ENCODE data around the gene GBGT1.
A peak's percentile ranks its signal among the peaks of the same experiment; 100 is the strongest.

Gene GBGT1

DNA sequence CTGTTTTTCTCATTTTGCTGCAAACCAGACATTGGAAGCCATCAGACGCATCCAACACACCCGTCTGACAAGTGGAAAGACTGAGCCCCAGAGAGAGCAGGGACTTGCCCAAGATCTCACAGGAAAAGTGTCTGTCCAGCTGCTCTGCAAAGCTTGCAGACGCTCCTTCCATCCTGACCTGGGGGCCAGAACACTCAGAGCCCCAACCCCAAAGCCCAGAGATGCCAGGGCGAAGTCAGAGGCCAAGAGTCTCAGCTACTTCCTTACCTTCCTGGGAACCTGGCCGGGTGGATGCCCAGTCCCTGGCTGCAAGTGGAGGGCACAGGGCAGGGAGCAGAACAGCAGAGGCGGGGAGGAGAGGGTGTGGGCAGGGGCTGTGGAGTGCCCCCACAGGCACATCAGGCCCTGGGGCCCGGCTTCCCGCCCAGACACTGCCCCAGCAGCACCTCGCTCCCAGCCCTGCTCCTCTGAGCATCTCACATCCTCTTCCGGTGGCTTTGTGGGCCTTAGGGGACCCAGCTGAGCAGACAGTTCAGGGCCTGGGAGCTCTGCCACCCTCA lies 32.9 kb downstream of the GBGT1 start:
- ChIA-PET CTCF (interaction anchor here (14.0 kb wide), 1 partner anchor 15 kb away, joined by 257 read pairs; no protein-coding TSS in a partner anchor), POLR2A (interaction anchor here (0.8 kb wide), 1 partner anchor 14 kb away, joined by 3 read pairs; no protein-coding TSS in a partner anchor)
- peak; percentile 76 for DNase-seq (ENCODE audit: extremely low spot score)
- no peak for TF ChIP-seq CTCF (IDR thresholded peaks at IDR 0.05; ENCODE audit: control extremely low read depth, extremely low read depth, low read depth, missing control alignments)

GRCh38 chr9:133129001-133129795 lies 34.5 kb downstream of the GBGT1 start:
- POLR2A ChIA-PET = interaction anchor here (0.6 kb wide), 1 partner anchor 13 kb away, joined by 3 read pairs; no protein-coding TSS in a partner anchor
- TF ChIP-seq CTCF (IDR thresholded peaks at IDR 0.05; ENCODE audit: control extremely low read depth, extremely low read depth, low read depth, missing control alignments) = no peak

DNA sequence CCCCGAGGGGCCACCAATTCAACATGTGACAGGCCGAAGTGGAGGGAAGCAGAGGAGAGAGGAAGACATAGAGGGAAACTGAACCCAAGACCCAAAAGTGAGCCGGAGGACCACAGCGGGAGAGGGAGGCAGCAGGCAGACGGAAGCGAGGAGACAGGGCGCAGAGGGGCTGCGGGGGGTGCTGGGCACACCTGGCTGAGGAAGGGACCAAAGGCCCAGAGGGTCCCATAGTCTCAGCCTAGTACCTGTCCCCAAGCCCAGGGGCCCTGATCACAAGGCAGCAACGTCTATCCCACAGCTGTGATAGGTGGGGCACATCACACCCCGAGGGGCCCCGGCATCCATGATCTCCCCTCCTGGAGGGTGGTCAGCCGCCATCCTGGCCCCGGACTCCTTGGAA lies 35.6 kb downstream of the GBGT1 start:
- no peak for DNase-seq (ENCODE audit: extremely low spot score)
- no peak for TF ChIP-seq CTCF (IDR thresholded peaks at IDR 0.05; ENCODE audit: control extremely low read depth, extremely low read depth, low read depth, missing control alignments)
- CTCF ChIA-PET = interaction anchor here (0.7 to 14.0 kb wide), 2 partner anchors 9 to 18 kb away, joined by 3 to 257 read pairs; no protein-coding TSS in a partner anchor
- POLR2A ChIA-PET = no interaction called here

More at GRCh38 chr9:133129001-133129795, 34.5 kb downstream of the GBGT1 start:
- CTCF ChIA-PET = interaction anchor here (14.0 kb wide), 1 partner anchor 17 kb away, joined by 257 read pairs; no protein-coding TSS in a partner anchor
- no peak for DNase-seq (ENCODE audit: extremely low spot score)

DNA sequence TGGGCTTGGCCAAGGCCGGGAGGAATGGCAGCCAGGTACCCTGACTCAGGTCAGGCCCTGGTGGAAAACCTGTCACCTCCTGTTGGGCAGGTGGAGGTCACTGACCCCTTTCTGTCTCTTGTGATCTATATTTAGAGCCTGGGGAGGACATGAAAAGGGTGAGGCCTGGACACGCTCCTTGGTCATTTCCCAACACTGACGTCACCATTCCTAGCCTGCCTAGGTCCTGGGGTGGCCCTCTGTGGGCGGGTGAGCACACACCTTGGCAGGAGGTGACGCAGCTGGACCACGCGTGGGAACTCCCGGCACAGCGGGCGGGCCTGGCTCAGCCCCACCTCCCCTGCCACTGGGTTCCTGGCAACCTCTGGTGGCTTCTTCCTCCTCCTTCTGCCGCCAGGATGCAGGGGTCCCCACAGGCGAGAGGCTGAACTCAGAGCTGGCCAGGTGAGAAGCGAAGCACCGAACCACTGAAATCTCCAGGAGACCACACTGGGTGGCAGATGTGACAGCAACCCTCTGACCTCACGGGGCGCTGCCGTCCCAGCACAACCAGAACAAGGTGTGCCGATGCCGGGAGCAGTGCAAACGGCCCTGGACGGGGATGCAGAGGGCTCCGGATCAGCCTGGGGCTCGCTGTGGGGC lies 36.3 kb downstream of the GBGT1 start:
- no peak for TF ChIP-seq CTCF (IDR thresholded peaks at IDR 0.05; ENCODE audit: control extremely low read depth, extremely low read depth, low read depth, missing control alignments)
- DNase-seq (ENCODE audit: extremely low spot score) = no peak
- CTCF ChIA-PET = interaction anchor here (0.7 to 14.0 kb wide), 2 partner anchors 9 to 18 kb away, joined by 3 to 257 read pairs; no protein-coding TSS in a partner anchor
- POLR2A ChIA-PET = no interaction called here

GRCh38 chr9:133126697-133127339 lies 36.9 kb downstream of the GBGT1 start:
- DNase-seq (ENCODE audit: extremely low spot score) = no peak
- ChIA-PET POLR2A (interaction anchor here (1.0 kb wide), 1 partner anchor 10 kb away, joined by 3 read pairs; no protein-coding TSS in a partner anchor), CTCF (interaction anchor here (0.7 to 14.0 kb wide), 2 partner anchors 19 to 25 kb away, joined by 3 to 257 read pairs; no protein-coding TSS in a partner anchor)
- no peak for TF ChIP-seq CTCF (IDR thresholded peaks at IDR 0.05; ENCODE audit: control extremely low read depth, extremely low read depth, low read depth, missing control alignments)
